Spleen (tissue), 13 donors: Measurements from ENCODE around the gene NONO. TPM values are rescaled to one million over a fixed set of nuclear protein-coding genes. Genes with fewer than 3 reads are reported as not detected.
A peak's percentile ranks its signal among the peaks of the same experiment; 100 is the strongest.

ENCODE experiments used
- DNase-seq: peaks from one replicate; pipeline ENCODE4 v3.0.0-alpha.2; 2020
- H3K27ac ChIP-seq, 8 donors: fragments of 200-600 bp; sonication (generic) in 7 of 8; 1 replicate in 4 of 8; 2 replicates in 4 of 8; pipeline versions ENCODE4 v1.5.0 to v1.8.0; 2016 to 2021; ENCODE audit warnings: inconsistent platforms in 4 of 8, mild to moderate bottlenecking in 4 of 8, moderate library complexity in 1 of 8
- H3K27me3 ChIP-seq, 7 donors: fragments of 200-600 bp; sonication (generic) in 6 of 7; replicated peaks in 1 of 7; 1 replicate in 4 of 7; 2 replicates in 3 of 7; pipeline versions ENCODE4 v1.5.0 to v1.8.0; 2016 to 2021; ENCODE audit warnings: inconsistent platforms in 3 of 7, mild to moderate bottlenecking in 1 of 7
- H3K36me3 ChIP-seq, 6 donors: fragments of 200-600 bp; sonication (generic) in 5 of 6; 1 replicate in 4 of 6; 2 replicates in 2 of 6; pipeline versions ENCODE4 v1.5.0 to v1.8.0; 2016 to 2021; ENCODE audit warnings: inconsistent platforms in 2 of 6
- H3K4me1 ChIP-seq, 6 donors: fragments of 200-600 bp; sonication (generic) in 5 of 6; 1 replicate in 3 of 6; 2 replicates in 3 of 6; pipeline versions ENCODE4 v1.5.0 to v1.8.0; 2016 to 2021; ENCODE audit warnings: inconsistent platforms in 3 of 6
- H3K4me3 ChIP-seq, 8 donors: fragments of 200-600 bp; sonication (generic) in 7 of 8; 1 replicate in 4 of 8; 2 replicates in 4 of 8; pipeline versions ENCODE4 v1.5.0 to v1.8.0; 2016 to 2021; ENCODE audit warnings: inconsistent platforms in 4 of 8, mild to moderate bottlenecking in 4 of 8, moderate library complexity in 2 of 8
- H3K9me3 ChIP-seq, 8 donors: fragments of 200-600 bp; sonication (generic) in 7 of 8; 1 replicate in 4 of 8; 2 replicates in 4 of 8; pipeline versions ENCODE4 v1.5.0 to v1.8.0; 2016 to 2021; ENCODE audit warnings: inconsistent platforms in 4 of 8
- POLR2A ChIP-seq, 3 donors: fragments of 450-650 bp; IDR thresholded peaks; one replicate each; pipeline ENCODE4 v1.5.1; 2017; ENCODE audit warnings: antibody characterized with exemption in 3 of 3, mild to moderate bottlenecking in 1 of 3
- POLR2AphosphoS5 ChIP-seq, 3 donors: sonication (generic); formaldehyde crosslinking; IDR thresholded peaks; one replicate each; pipeline ENCODE4 v1.5.1; 2017; ENCODE audit warnings: antibody characterized with exemption in 3 of 3
- WGBS, 5 donors: extraction: QIAGEN DNeasy Blood & Tissue Kit in 3 of 5; methylation state at CpG; one replicate each; pipeline versions ENCODE4 v1.1.5 to v1.1.7; 2013 to 2018; 5-methylcytosine and 5-hydroxymethylcytosine counted together
- intact Hi-C: fragments of 100-400 bp; cut with DNase I; formaldehyde crosslinking; loops from one replicate; pipeline ENCODE4 v1.15.0; 2023; ENCODE audit warnings: low total_unique reads
- long read RNA-seq, 2 donors: transcript quantifications; one replicate each; lab custom pipeline, GENCODE V29; 2026
- polyA plus RNA-seq, 3 donors: library from polyadenylated mRNA; stranded (reverse); fragments of 200-250 nt; gene quantifications; one replicate each; pipeline ENCODE4 v1.2.1, GENCODE V29; 2013
- total RNA-seq, 7 donors: library from RNA; depleted of rRNA in 3 of 7; stranded (reverse); fragments of >200 nt in 3 of 7; fragmentation: NEBNext Ultra II Directional in 4 of 7; extraction: Animal tissue kit (Norgen Biotek cat#: 25700) in 4 of 7; gene quantifications; one replicate each; pipeline versions ENCODE4 v1.1.0 to v1.2.1, GENCODE V29; 2016 to 2021
- TF ChIP-seq, protein P1 (sequence below), 11 experiments: fragments of 200-600 bp in 7 of 11; fragments of 450-650 bp in 4 of 11; sonication (generic) in 4 of 11; IDR thresholded peaks in 8 of 11; conservative IDR thresholded peaks in 3 of 11; 1 replicate in 7 of 11; 2 replicates in 4 of 11; pipeline versions ENCODE4 v1.4.0 to v1.8.0; 2016 to 2021; ENCODE audit warnings: antibody characterized with exemption in 11 of 11, inconsistent platforms in 4 of 11, mild to moderate bottlenecking in 1 of 11
- donor health status: healthy with polysubstance abuse.
- donor health status: DM: no; HTN: no; CAD: no; lungs with moderate emphysema.
- donor health status: DM: no; HTN: no; CAD: no.
- donor health status: Bipolar disorder and iron deficiency.
- donor health status: healthy.
- donor health status: DM: no; HTN: no; CAD: no.
- donor health status: DM: yes; HTN: yes; CAD: no.

The NONO gene
- 100 to 1,000 TPM; 218 to 249 (median 234) TPM for total RNA-seq
- polyA plus RNA-seq: 100 to 1,000 TPM; 101 to 128 (median 112) TPM
- long read RNA-seq, donor 1, transcript NONO-201 (12 exons, 2,713 nt): major isoform, 40 of 472 reads
- long read RNA-seq, donor 1, transcript NONO-202 (11 exons, 2,606 nt): minor isoform, 8 of 472 reads
- long read RNA-seq, donor 1, partial matches to known transcripts: 424 of 472 reads
- long read RNA-seq, donor 1, other reads (novel, unspliced or antisense): 0 of 472 reads
- long read RNA-seq, donor 2, transcript NONO-201 (12 exons, 2,713 nt): major isoform, 31 of 48 reads
- long read RNA-seq, donor 2, partial matches to known transcripts: 11 of 48 reads
- long read RNA-seq, donor 2, other reads (novel, unspliced or antisense): 0 of 48 reads

DNA sequence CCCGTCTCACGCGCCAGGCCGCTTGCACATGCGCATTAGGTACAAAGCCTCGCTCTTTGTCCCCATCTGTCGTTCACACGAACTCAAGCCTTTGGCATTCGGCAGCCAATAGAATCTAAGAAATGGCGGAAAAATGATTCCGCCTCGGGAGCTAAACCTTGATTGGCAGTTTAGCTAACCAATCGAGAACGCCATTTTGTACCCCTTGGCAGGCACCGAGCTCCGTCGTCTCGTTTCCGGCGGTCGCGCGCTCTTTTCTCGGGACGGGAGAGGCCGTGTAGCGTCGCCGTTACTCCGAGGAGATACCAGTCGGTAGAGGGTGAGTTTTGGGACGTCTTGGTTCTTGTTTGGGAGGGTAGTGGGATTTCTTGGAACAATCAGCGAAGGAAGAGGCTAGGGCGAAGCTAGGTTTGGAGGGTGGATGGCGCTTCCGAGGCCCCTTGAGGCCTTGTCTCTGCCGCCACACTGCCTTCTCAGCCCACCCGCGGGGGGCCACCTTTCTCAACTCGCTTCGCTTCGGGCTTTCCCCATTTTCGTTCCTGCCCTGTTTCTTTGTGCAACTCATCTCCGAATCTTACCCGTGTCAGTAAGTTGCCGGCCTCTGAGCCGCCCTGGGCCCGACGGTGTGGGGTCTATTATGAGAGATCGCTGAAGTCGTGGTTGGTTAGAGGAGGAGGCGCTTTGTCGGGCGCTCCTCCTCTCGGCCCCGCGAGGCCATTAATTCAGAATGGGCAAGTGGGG, at the start of gene NONO:
Gene NONO, plus strand, starts transcription at position 233 of the 741 bp plus-strand sequence. CDS start 7,003 bp downstream, outside the sequence.
- DNase-seq: peak; percentile 91
- Histone ChIP-seq H3K27me3 (no peaks in the 10 kb centered on the region), H3K4me1 (peaks cover 4 to 48% (median 34%) of the 10 kb centered on the region in 6 donors), H3K4me3 (peak within 1 kb of the TSS; percentile 32 to 76 (median 53)), H3K9me3 (no peaks in the 10 kb centered on the region), H3K36me3 (peaks cover 0 to 6% (median 0%) of the 10 kb centered on the region in 6 donors), H3K27ac (peak within 1 kb of the TSS; percentile 82 to 97 (median 93))
- intact Hi-C loops: no loop called here
- TF ChIP-seq POLR2A (IDR thresholded peaks at IDR 0.05): peak in 1 of 3 donors; percentile 16
- TF ChIP-seq POLR2AphosphoS5 (IDR thresholded peaks at IDR 0.05): peak; percentile 88 to 91 (median 91)
- TF ChIP-seq, protein P1, sequence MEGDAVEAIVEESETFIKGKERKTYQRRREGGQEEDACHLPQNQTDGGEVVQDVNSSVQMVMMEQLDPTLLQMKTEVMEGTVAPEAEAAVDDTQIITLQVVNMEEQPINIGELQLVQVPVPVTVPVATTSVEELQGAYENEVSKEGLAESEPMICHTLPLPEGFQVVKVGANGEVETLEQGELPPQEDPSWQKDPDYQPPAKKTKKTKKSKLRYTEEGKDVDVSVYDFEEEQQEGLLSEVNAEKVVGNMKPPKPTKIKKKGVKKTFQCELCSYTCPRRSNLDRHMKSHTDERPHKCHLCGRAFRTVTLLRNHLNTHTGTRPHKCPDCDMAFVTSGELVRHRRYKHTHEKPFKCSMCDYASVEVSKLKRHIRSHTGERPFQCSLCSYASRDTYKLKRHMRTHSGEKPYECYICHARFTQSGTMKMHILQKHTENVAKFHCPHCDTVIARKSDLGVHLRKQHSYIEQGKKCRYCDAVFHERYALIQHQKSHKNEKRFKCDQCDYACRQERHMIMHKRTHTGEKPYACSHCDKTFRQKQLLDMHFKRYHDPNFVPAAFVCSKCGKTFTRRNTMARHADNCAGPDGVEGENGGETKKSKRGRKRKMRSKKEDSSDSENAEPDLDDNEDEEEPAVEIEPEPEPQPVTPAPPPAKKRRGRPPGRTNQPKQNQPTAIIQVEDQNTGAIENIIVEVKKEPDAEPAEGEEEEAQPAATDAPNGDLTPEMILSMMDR (IDR thresholded peaks at IDR 0.05 in 8 of 11, conservative IDR thresholded peaks at IDR 0.05 in 3 of 11): peak in 3 of 11 experiments; percentile 7 to 19 (median 10)
- WGBS, 5 donors: 0 to 48% (median 3%) methylated on average over 30 to 57 of the region's 57 CpGs

- Histone ChIP-seq H3K4me3 (no peak overlapping the region), H3K36me3 (peaks cover 0 to 11% (median 3%) of the 10 kb centered on the region in 6 donors), H3K27ac (no peak overlapping the region), H3K9me3 (no peaks in the 10 kb centered on the region), H3K27me3 (no peaks in the 10 kb centered on the region), H3K4me1 (no peaks in the 10 kb centered on the region)
- TF ChIP-seq POLR2A (IDR thresholded peaks at IDR 0.05) (no peak), POLR2AphosphoS5 (IDR thresholded peaks at IDR 0.05) (no peak)
- TF ChIP-seq, protein P1 (IDR thresholded peaks at IDR 0.05 in 8 of 11, conservative IDR thresholded peaks at IDR 0.05 in 3 of 11): no peak
- WGBS, 5 donors: 63 to 87% (median 70%) methylated on average over 3 of the region's 3 CpGs
- DNase-seq: no peak
- intact Hi-C loops: no loop called here
Measured at GRCh38 chrX:71235482-71235881, 48.0 kb upstream of the NONO start.

DNA sequence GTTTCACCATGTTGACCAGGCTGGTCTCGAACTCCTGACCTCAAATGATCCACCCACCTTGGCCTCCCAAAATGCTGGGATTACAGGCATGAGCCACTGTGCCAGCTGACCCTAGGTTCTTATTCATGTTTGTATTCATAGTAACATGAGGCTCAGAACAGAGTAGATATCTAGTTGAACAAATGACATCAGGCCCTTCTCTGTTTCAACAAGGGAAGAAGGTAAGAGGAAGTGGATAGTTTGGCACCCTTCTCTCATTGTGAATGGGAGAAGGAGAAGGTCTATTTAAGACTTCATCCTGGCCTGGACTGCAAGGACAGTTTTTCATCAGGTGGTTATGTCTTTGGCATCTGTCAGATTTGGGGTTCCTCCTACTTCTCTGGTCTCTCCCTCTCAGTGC, 46.6 kb upstream of the NONO start:
- no peak for DNase-seq
- Histone ChIP-seq H3K9me3 (no peaks in the 10 kb centered on the region), H3K4me3 (no peak overlapping the region), H3K36me3 (peaks cover 0 to 24% (median 12%) of the 10 kb centered on the region in 6 donors), H3K27me3 (no peaks in the 10 kb centered on the region), H3K27ac (no peak overlapping the region), H3K4me1 (no peaks in the 10 kb centered on the region)
- intact Hi-C loops: no loop called here
- TF ChIP-seq POLR2AphosphoS5 (IDR thresholded peaks at IDR 0.05): no peak
- TF ChIP-seq POLR2A (IDR thresholded peaks at IDR 0.05): no peak
- TF ChIP-seq, protein P1 (IDR thresholded peaks at IDR 0.05 in 8 of 11, conservative IDR thresholded peaks at IDR 0.05 in 3 of 11): no peak
- whole genome bisulfite sequencing, 5 donors: 46 to 100% (median 82%) methylated on average over 1 of the region's 1 CpG

GRCh38 chrX:71239781-71240180, 43.7 kb upstream of the NONO start:
- Histone ChIP-seq H3K4me1 (no peaks in the 10 kb centered on the region), H3K27ac (no peak overlapping the region), H3K27me3 (no peaks in the 10 kb centered on the region), H3K9me3 (no peaks in the 10 kb centered on the region), H3K4me3 (no peak overlapping the region), H3K36me3 (peaks cover 0 to 54% (median 27%) of the 10 kb centered on the region in 6 donors)
- no peak for DNase-seq
- TF ChIP-seq POLR2AphosphoS5 (IDR thresholded peaks at IDR 0.05): no peak
- TF ChIP-seq, protein P1 (IDR thresholded peaks at IDR 0.05 in 8 of 11, conservative IDR thresholded peaks at IDR 0.05 in 3 of 11): no peak
- intact Hi-C loops: no loop called here
- WGBS, 5 donors: 73 to 96% (median 88%) methylated on average over 3 of the region's 3 CpGs
